HEK293 (cell line): Measurements from ENCODE around the gene CDH22.

Experiments
- CTCF ChIA-PET: fragments of 350-600 bp; formaldehyde crosslinking; extraction: SDS; loops from one replicate; lab custom pipeline; 2021; ENCODE audit warnings: antibody characterized with exemption; lab: Yijun Ruan, JAX
- POLR2A ChIA-PET: fragments of 300-600 bp; formaldehyde crosslinking; extraction: SDS; loops from one replicate; lab custom pipeline; 2020; ENCODE audit warnings: antibody characterized with exemption, inconsistent platforms; lab: Yijun Ruan, JAX
- H3K27ac ChIP-seq: fragments of 200-500 bp; sonication (Bioruptor generic); 2 replicates; pipeline ENCODE4 v1.5.1; 2014; ENCODE audit warnings: low read depth, low read length, control low read depth, inconsistent platforms; ENCODE audit errors: extremely low read depth
- H3K36me3 ChIP-seq, 2 experiments: fragments of 200-500 bp in 1 of 2; sonication (Bioruptor generic) in 1 of 2; 1 replicate in 1 of 2; 2 replicates in 1 of 2; pipeline ENCODE4 v1.5.1; 2014 to 2017; ENCODE audit warnings: inconsistent platforms in 2 of 2, low read length in 2 of 2; ENCODE audit not compliant: control insufficient read depth in 2 of 2, insufficient read depth in 1 of 2
- H3K4me1 ChIP-seq: fragments of 200-500 bp; sonication (Bioruptor generic); 2 replicates; pipeline ENCODE4 v1.5.1; 2014; ENCODE audit warnings: mild to moderate bottlenecking, low read length, inconsistent platforms; ENCODE audit not compliant: control insufficient read depth, insufficient read depth
- H3K4me3 ChIP-seq: 2 replicates; pipeline ENCODE4 v1.5.1; 2011; ENCODE audit warnings: low read depth, mild to moderate bottlenecking, control low read depth, low read length, moderate library complexity
- H3K9me3 ChIP-seq: fragments of 200-500 bp; sonication (Bioruptor generic); 2 replicates; pipeline ENCODE4 v1.5.1; 2014; ENCODE audit warnings: low read depth, low read length, inconsistent platforms; ENCODE audit not compliant: control insufficient read depth, insufficient read depth
- BCL11B ChIP-seq: fragments of 450-650 bp; formaldehyde crosslinking; IDR thresholded peaks from 2 replicates; pipeline ENCODE4 v1.5.1; 2016; ENCODE audit warnings: low read depth, missing biosample characterization, missing genetic modification characterization
- KLF16 ChIP-seq: fragments of 450-650 bp; formaldehyde crosslinking; IDR thresholded peaks from 2 replicates; pipeline ENCODE4 v1.5.1; 2017; ENCODE audit warnings: missing biosample characterization, missing genetic modification characterization
- KLF8 ChIP-seq: fragments of 450-650 bp; formaldehyde crosslinking; IDR thresholded peaks from 2 replicates; pipeline ENCODE4 v1.5.1; 2016; ENCODE audit warnings: missing biosample characterization, missing genetic modification characterization
- PRDM2 ChIP-seq: fragments of 450-650 bp; formaldehyde crosslinking; IDR thresholded peaks from 2 replicates; pipeline ENCODE4 v1.5.1; 2016; ENCODE audit warnings: missing biosample characterization, missing genetic modification characterization, borderline replicate concordance
- SETDB1 ChIP-seq: IDR thresholded peaks from one replicate; pipeline ENCODE4 v1.6.1; 2017; ENCODE audit warnings: mild to moderate bottlenecking, low read length, moderate library complexity, mixed read lengths; ENCODE audit not compliant: insufficient read length
- ZBTB1 ChIP-seq: fragments of 450-650 bp; formaldehyde crosslinking; IDR thresholded peaks from 2 replicates; pipeline ENCODE4 v1.5.1; 2016; ENCODE audit warnings: missing biosample characterization, missing genetic modification characterization
- ZFHX2 ChIP-seq: fragments of 450-650 bp; formaldehyde crosslinking; conservative IDR thresholded peaks from 2 replicates; pipeline ENCODE4 v1.5.1; 2016; ENCODE audit warnings: missing biosample characterization, missing genetic modification characterization
- ZFP3 ChIP-seq: fragments of 450-650 bp; formaldehyde crosslinking; IDR thresholded peaks from 2 replicates; pipeline ENCODE4 v1.5.1; 2016; ENCODE audit warnings: low read depth, missing biosample characterization, missing genetic modification characterization
- ZNF146 ChIP-seq: fragments of 450-650 bp; formaldehyde crosslinking; IDR thresholded peaks from 2 replicates; pipeline ENCODE4 v1.5.1; 2016; ENCODE audit warnings: missing biosample characterization, missing genetic modification characterization
- ZNF148 ChIP-seq: fragments of 450-650 bp; formaldehyde crosslinking; IDR thresholded peaks from 2 replicates; pipeline ENCODE4 v1.5.0; 2017; ENCODE audit warnings: missing biosample characterization, missing genetic modification characterization, borderline replicate concordance
- ZNF175 ChIP-seq: fragments of 450-650 bp; formaldehyde crosslinking; IDR thresholded peaks from 2 replicates; pipeline ENCODE4 v1.5.1; 2016; ENCODE audit warnings: missing biosample characterization, missing genetic modification characterization
- ZNF202 ChIP-seq: fragments of 450-650 bp; formaldehyde crosslinking; IDR thresholded peaks from 2 replicates; pipeline ENCODE4 v1.5.1; 2016; ENCODE audit warnings: missing biosample characterization, missing genetic modification characterization, borderline replicate concordance
- ZNF214 ChIP-seq: fragments of 450-650 bp; formaldehyde crosslinking; IDR thresholded peaks from 2 replicates; pipeline ENCODE4 v1.5.1; 2017; ENCODE audit warnings: missing biosample characterization, mild to moderate bottlenecking, missing genetic modification characterization, borderline replicate concordance
- ZNF335 ChIP-seq: fragments of 450-650 bp; formaldehyde crosslinking; conservative IDR thresholded peaks from 2 replicates; pipeline ENCODE4 v1.5.1; 2016; ENCODE audit warnings: missing biosample characterization, missing genetic modification characterization
- ZNF341 ChIP-seq: fragments of 450-650 bp; formaldehyde crosslinking; IDR thresholded peaks from 2 replicates; pipeline ENCODE4; 2016; ENCODE audit warnings: low read depth, missing biosample characterization, missing genetic modification characterization
- ZNF404 ChIP-seq: fragments of 450-650 bp; formaldehyde crosslinking; IDR thresholded peaks from 2 replicates; pipeline ENCODE4 v1.5.1; 2017; ENCODE audit warnings: missing biosample characterization, missing genetic modification characterization
- ZNF529 ChIP-seq: fragments of 450-650 bp; formaldehyde crosslinking; IDR thresholded peaks from 2 replicates; pipeline ENCODE4 v1.5.1; 2017; ENCODE audit warnings: missing genetic modification characterization, missing biosample characterization; ENCODE audit not compliant: insufficient replicate concordance
- ZNF555 ChIP-seq: fragments of 450-650 bp; formaldehyde crosslinking; conservative IDR thresholded peaks from 2 replicates; pipeline ENCODE4 v1.5.1; 2017; ENCODE audit warnings: missing biosample characterization, mild to moderate bottlenecking, missing genetic modification characterization, inconsistent platforms
- ZNF561 ChIP-seq: fragments of 450-650 bp; IDR thresholded peaks from 2 replicates; pipeline ENCODE4 v1.5.1; 2018; ENCODE audit warnings: missing biosample characterization, missing genetic modification characterization, borderline replicate concordance
- ZNF585B ChIP-seq: fragments of 450-650 bp; formaldehyde crosslinking; IDR thresholded peaks from 2 replicates; pipeline ENCODE4 v1.5.1; 2016; ENCODE audit warnings: missing biosample characterization, missing genetic modification characterization
- ZNF639 ChIP-seq: fragments of 450-650 bp; formaldehyde crosslinking; IDR thresholded peaks from 2 replicates; pipeline ENCODE4 v1.5.1; 2016; ENCODE audit warnings: missing biosample characterization, missing genetic modification characterization
- ZNF670 ChIP-seq: fragments of 450-650 bp; formaldehyde crosslinking; IDR thresholded peaks from 2 replicates; pipeline ENCODE4 v1.5.1; 2016; ENCODE audit warnings: missing biosample characterization, missing genetic modification characterization, low read depth
- ZNF701 ChIP-seq: fragments of 450-650 bp; formaldehyde crosslinking; IDR thresholded peaks from 2 replicates; pipeline ENCODE4 v1.5.1; 2016; ENCODE audit warnings: missing biosample characterization, missing genetic modification characterization
- ZNF704 ChIP-seq: fragments of 450-650 bp; formaldehyde crosslinking; IDR thresholded peaks from 2 replicates; pipeline ENCODE4 v1.5.1; 2016; ENCODE audit warnings: missing biosample characterization, missing genetic modification characterization
- ZSCAN30 ChIP-seq: fragments of 450-650 bp; IDR thresholded peaks from 2 replicates; pipeline ENCODE4 v1.5.1; 2018; ENCODE audit warnings: missing biosample characterization, mild to moderate bottlenecking, missing genetic modification characterization, moderate library complexity

The CDH22 gene

GRCh38 chr20:46160661-46161060 is 147.6 kb downstream of the CDH22 start:
- Histone ChIP-seq H3K27ac (no peak overlapping the region), H3K36me3 (no peaks in the 10 kb centered on the region), H3K9me3 (no peaks in the 10 kb centered on the region), H3K4me3 (no peak overlapping the region), H3K4me1 (no peaks in the 10 kb centered on the region)
- ChIA-PET POLR2A (no interaction called here), CTCF (interaction anchor here (1.5 kb wide), 1 partner anchor 9 kb away, joined by 4 read pairs; no protein-coding TSS in a partner anchor)
- TF ChIP-seq ZSCAN30 (tag by site-specific recombination) (no peak), KLF16 (tag by site-specific recombination) (no peak), ZNF701 (no peak), ZNF639 (no peak), ZNF404 (tag by site-specific recombination) (no peak), ZNF214 (tag by site-specific recombination) (no peak), ZNF704 (no peak), ZNF341 (tag by site-specific recombination) (no peak), ZNF175 (no peak), ZNF202 (tag by site-specific recombination) (no peak), ZNF335 (tag by site-specific recombination) (no peak), BCL11B (tag by site-specific recombination) (no peak), ZBTB1 (tag by site-specific recombination) (no peak), ZNF529 (no peak), ZNF146 (tag by site-specific recombination) (no peak), SETDB1 (no peak)

GRCh38 chr20:46159101-46159897 is 149.0 kb downstream of the CDH22 start:
- no peaks in the 10 kb centered on the region for H3K36me3 ChIP-seq
- H3K9me3 ChIP-seq, result no peaks in the 10 kb centered on the region
- H3K4me3 ChIP-seq, result no peak overlapping the region
- H3K27ac ChIP-seq, result no peak overlapping the region
- H3K4me1 ChIP-seq, result no peaks in the 10 kb centered on the region
- CTCF ChIA-PET, result interaction anchor here (1.0 kb wide), 1 partner anchor 8 kb away, joined by 3 read pairs; no protein-coding TSS in a partner anchor
- POLR2A ChIA-PET, result no interaction called here
- TF ChIP-seq ZNF529 (no peak), ZNF561 (tag by site-specific recombination) (no peak), ZNF148 (tag by site-specific recombination) (no peak), ZNF585B (tag by site-specific recombination) (no peak), ZFHX2 (tag by site-specific recombination) (no peak), KLF8 (tag by site-specific recombination) (no peak), ZNF555 (no peak), ZFP3 (tag by site-specific recombination) (no peak), PRDM2 (tag by site-specific recombination) (no peak), ZNF670 (tag by site-specific recombination) (no peak)
